GM19025 (cell line): ENCODE data around the gene OBSCN.

Experiments used
- ATAC-seq: cut with Tn5 transposase; IDR thresholded peaks from one replicate; pipeline ENCODE4 v1.9.1; 2021; ENCODE audit warnings: mild to moderate bottlenecking, low read depth, moderate library complexity; ENCODE audit not compliant: unreplicated experiment

OBSCN gene, protein sequence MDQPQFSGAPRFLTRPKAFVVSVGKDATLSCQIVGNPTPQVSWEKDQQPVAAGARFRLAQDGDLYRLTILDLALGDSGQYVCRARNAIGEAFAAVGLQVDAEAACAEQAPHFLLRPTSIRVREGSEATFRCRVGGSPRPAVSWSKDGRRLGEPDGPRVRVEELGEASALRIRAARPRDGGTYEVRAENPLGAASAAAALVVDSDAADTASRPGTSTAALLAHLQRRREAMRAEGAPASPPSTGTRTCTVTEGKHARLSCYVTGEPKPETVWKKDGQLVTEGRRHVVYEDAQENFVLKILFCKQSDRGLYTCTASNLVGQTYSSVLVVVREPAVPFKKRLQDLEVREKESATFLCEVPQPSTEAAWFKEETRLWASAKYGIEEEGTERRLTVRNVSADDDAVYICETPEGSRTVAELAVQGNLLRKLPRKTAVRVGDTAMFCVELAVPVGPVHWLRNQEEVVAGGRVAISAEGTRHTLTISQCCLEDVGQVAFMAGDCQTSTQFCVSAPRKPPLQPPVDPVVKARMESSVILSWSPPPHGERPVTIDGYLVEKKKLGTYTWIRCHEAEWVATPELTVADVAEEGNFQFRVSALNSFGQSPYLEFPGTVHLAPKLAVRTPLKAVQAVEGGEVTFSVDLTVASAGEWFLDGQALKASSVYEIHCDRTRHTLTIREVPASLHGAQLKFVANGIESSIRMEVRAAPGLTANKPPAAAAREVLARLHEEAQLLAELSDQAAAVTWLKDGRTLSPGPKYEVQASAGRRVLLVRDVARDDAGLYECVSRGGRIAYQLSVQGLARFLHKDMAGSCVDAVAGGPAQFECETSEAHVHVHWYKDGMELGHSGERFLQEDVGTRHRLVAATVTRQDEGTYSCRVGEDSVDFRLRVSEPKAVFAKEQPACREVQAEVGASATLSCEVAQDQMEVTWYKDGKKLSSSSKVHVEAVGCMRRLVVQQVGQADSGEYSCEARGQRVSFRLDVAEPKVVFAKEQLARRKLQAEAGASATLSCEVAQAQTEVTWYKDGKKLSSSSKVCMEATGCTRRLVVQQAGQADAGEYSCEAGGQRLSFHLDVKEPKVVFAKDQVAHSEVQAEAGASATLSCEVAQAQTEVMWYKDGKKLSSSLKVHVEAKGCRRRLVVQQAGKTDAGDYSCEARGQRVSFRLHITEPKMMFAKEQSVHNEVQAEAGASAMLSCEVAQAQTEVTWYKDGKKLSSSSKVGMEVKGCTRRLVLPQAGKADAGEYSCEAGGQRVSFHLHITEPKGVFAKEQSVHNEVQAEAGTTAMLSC (N-terminal part only)

DNA sequence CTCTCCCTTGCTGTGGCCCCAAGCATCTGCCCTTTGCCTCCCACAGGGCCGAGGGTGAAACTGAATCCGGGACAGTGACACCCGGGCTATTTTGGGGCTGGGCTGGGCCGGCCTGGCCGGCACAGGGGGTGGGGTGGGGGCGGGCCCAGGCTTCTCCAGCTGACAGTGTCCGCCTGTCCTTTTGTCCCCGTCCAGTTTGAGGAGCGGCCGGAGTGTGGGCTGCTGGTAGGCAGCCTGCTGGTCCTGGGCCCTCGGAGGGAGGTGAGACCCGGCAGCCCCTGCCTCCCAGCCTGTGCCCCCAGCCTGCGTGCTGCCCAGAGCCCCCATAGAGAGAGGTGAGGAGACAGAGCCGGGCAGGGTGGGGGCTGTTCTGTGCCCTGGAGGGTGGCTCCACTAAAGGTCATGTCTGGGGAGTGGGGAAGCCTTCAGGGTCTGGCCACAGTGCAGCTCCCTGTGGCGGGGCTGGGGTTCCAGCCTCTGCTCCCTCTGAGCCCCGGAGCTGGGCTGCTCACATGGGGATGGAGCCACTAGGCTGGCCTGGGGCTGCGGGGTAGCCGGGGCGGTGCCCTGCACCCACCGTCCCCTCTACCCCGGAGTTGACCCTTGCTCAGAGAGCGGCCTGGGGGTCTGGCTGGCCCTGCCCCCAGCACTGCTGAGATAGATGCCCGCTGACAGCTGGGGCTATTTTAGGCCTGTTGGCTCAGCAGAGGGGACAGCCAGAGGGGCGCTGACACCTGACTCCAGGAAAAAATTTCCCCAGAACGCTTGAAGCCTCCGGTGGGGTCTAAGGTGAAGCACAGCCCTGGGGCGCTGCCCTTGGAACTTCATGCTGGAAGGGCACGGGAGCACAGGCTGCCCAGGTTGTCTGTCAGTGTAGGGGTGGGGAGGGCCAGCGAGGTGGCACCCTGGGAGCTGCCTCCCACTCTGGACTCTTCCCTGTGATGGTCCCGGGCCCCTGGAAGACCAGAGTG, at the start of gene OBSCN:
Gene OBSCN (plus strand): TSS at position 194 of the 971 bp plus-strand sequence. CDS start 3,740 bp downstream, outside the sequence.
- no peak for ATAC-seq

DNA sequence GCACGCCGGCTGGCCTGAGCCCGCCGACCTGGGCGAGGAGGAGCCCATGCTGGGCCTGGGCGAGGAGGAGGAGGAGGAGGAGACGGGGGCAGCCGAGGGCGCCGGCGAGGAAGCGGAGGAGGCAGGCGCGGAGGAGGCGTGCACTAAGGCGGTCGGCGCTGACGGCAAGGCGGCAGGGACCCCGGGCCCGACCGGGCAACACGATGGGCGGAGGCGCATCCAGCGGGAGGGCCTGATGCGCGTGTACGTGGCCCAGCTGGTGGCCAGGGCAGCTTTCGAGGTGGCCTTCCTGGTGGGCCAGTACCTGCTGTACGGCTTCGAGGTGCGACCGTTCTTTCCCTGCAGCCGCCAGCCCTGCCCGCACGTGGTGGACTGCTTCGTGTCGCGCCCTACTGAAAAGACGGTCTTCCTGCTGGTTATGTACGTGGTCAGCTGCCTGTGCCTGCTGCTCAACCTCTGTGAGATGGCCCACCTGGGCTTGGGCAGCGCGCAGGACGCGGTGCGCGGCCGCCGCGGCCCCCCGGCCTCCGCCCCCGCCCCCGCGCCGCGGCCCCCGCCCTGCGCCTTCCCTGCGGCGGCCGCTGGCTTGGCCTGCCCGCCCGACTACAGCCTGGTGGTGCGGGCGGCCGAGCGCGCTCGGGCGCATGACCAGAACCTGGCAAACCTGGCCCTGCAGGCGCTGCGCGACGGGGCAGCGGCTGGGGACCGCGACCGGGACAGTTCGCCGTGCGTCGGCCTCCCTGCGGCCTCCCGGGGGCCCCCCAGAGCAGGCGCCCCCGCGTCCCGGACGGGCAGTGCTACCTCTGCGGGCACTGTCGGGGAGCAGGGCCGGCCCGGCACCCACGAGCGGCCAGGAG, 49.5 kb upstream of the OBSCN start:
- ATAC-seq = no peak

DNA sequence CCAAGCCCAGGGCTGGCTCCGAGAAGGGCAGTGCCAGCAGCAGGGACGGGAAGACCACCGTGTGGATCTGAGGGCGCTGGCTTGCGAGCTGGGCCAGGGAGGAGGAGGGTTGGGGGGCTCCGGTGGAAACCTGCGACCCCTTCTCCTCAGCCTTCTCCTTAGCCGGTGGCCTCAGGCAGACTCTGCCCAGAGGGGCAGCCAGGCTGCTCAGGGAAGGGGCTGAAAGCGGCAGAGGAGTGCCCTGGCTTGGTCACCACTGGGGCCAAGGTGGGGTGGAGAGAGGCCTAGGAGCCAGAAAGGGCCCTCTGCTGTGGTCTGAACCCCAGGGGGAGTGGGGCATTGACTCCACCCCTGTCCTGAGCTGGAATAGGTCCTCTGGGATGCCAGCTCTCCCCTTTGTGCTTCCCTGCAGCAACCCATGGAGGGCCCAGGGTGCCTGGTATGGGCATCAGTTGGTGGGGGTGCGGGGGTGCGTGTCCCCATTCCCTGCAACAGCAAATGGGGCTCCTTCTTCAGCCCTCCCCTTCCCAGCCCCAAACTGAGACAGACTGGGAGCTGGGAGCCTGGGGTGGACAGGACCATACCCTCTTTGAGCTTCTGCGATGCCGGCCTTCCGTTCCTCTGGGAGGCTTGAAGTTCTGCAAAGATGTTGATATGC, 48.7 kb upstream of the OBSCN start:
- ATAC-seq = no peak

DNA sequence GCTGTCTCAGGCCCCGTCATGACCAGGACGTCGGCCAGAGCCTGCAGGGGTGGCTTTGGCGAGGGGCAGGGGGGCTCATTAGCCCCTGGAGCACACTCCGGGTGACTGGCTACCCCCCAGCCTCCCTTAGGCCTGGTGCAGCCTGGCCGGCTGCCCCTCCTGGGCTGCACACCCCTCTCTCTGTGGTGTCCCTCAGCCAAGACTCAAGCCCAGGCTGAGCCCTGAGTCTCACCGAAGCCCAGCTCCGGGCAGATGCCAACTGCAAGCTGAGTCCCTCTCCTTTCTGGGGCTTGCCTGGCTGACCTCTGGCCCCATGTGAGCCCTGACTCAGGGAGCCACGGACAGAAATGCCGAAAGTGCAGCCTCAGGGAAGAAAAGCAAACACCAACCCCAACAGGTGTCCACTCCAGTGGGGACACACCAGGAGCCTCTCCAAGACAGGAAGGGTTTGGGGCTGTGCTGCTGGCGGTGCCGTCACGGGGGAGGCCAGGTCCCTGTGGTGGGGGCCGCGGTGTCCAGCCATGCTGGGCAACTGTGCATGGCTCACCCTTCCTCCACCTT, 47.6 kb upstream of the OBSCN start:
- no peak for ATAC-seq

DNA sequence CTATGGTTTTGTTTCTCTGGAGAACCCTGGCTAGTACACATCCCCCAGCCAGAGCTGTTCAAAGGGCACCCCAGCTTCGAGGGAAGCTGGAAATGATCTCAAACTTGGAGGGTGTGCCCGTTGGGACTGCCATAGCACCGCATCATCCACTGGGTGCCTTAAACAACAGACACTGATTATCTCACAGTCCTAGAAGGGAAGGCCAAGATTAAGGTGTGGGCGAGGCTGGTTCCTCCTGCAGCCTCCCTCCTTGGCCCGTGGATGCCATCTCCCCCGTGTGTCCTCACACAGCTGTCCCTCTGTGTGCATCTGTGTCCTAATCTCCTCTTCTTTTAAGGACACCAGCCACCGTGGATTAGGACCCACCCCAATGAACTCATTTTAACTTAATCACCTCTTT, 46.5 kb upstream of the OBSCN start:
- no peak for ATAC-seq

DNA sequence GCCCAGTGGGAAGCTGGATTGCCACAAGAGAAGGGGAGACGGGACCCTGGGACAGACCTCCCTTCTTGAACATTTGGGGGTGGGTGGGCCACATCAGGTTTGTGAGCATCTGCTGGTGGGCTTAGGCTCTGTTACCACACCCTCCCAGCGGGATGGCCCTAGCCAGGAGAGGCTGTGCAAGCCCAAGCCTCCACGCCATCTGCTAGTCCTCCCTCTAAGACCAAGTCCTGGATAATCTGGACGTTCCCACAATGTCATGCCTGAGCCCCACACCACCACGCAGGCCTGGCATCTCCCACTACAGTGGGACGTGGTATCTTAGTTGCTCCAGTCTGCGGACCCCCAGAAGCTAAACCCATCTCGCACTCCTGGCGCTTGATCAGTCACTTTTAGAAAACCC, 46.0 kb upstream of the OBSCN start:
- no peak for ATAC-seq

DNA sequence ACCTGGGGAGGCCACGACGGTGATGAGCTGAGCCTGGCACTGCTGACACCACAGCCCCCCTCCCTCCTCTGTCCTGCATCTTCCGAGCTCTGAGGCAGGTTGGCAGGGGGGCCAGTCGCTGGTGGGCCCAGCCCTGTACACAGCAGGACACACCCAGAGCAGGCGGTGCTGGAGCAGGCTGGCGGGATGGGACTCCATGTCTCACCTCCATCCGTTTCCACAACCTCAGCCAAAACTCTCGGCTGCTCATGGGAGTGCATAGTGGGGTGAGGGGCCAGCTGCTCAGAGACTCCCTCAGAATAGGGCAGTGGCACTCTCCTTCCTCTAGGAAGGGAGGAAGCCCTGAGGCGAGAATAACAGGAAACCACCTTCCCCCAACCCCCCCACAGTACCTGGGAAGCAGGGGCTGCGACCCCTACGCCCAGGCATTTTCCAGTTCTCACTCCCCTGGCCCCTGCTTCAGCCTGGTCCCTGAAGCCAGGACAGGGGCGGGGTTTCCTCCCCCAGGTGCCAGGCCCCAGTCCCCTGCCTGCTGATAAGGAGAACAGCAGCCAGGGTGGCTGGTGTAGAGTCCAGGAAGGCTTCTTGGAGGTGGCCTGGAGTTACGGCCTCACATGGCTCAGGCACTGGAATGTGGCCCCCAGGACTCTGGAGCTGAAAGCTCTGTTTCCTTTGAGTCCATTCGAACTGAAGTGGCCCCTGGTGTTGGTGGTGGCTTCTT, 45.4 kb upstream of the OBSCN start:
- no peak for ATAC-seq

DNA sequence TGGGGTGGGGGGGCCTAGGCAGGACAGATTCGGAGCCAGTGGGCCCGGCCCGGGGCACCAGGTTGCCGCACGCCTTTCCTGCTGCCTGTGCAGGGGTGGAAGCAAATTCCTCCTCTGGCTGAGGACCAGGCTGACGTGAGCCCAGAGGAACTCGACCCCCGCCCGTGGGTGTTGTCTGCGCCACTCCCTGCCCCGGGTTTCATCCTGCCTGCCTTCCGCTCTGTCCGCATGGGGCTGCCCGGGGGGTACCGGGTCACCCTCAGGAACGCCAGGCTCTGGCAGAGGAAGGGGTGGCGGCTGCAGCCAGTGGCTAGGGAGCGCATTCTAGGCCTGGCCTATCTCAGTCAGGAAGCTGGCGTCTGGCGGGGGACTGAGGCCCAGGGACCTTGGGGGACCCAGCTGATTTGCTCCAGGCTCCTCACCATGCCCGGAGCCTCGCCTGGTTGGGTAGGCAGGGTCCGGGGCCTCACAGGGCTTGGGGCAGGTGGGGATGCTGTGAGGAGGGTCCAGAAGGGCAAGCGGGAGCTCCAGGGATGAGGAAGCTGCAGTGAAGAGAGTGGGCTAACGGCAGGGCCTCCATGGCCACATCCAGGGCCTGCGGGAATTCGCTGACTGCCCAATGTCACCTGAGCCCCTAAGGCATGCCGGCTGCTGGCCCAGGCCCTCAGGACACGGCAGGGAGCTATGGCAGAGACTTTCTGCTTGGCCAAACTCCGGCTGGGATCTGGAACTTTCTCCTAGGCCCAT, 44.7 kb upstream of the OBSCN start:
- ATAC-seq = no peak

DNA sequence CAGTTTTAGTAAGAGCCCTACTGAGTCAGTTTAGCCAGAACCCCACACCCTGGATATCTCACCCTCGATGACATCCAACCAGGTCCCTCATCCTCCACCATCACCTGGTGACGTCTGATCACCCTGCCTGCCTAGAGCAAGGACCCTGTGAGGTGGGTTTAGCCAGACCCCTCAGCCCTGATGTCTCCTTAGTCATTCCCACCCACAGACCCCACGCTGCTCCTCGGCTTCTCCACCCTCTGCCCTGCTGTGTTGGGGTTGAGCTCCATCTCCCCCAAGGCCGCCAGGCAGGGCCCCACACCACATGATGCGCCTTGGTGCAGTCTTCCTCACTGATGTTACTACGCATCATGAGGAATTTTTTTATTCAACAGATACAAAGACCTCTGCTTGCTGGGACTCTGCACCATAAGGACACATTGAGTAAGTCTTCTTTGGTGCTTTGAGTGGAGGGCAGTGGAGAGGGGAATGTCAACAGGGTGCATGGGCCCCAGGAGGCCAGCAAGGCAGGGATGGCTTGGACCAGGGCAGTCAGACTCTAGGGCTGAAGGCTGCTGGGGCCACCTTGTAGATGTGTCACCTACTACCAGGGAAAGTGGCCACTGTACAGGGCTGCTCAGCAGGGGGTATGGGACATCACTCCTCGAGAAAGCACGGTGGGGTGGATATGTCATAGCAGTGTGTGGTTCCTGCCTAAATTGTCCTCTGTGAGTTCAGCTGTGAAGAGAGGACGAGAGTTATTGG, 43.9 kb upstream of the OBSCN start:
- ATAC-seq = no peak

DNA sequence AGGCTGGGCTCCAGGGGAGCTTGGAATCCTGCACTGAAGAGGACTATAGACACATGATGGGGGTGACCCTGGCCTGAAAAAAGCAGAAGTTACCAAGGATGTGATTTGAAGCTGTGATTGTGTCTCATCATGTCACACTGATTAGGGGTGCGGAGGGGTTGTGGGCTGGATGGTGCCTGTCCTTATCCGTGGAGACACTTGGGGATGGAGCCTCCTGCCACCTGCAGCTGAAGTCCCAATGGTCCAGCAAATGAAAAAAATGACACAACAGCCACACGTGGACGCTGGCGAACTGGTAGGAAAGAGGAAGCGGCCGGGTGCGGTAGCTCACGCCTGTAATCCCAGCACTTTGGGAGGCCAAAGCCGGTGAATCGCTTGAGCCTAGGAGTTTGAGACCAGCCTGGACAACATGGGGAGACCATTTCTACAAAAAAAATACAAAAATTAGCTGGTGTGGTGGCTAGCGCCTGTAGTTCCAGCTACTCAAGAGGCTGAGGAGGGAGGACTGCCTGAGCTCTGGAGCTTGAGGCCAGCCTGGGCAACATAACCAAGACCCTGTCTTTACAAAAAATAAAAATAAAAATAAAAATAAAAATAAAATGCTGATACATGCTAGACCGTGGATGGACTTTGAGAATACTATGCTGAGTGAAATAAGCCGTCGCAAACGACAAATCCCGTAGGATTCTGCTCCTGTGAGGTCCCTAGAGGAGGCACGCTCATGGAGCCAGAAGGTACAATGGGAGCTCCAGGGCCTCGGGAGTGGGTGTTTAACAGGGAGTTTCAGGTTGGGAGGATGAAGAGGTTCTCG, 43.1 kb upstream of the OBSCN start:
- peak; percentile 0 for ATAC-seq

DNA sequence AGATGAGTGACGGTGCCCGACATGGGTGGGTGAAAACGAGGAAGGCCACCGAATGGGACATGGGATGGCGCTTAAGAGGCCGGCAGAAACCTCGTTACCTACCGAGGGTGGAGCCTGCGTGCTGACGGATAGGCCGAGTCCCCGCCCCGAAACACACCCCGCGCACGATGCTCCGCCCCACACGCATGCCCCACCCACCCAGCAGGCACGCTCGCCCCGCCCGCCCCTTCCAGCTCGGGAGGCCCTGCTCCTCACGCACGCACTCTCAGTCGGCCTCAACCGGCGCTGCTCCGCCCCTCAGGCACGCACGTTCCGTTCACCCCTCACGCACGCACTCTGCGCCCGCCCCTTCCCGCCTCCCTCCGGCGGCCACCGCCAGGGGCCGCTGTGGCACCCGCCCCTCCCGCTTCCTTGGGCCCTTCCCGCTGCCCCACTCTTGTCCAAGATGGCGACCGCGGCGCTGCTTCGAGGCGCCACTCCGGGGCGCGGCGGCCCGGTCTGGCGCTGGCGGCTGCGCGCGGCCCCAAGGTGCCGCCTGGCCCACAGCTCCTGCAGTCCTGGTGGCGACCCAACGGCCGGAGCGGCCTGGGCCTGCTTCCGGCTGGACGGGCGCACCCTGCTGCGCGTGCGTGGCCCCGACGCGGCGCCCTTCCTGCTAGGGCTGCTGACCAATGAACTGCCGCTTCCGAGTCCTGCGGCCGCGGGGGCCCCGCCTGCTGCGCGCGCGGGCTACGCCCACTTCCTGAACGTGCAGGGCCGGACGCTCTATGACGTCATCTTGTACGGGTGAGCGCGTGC, 42.3 kb upstream of the OBSCN start, which contains the start of gene IBA57:
Gene IBA57 (plus strand): TSS at position 433 of the 798 bp plus-strand sequence. CDS start 13 bp downstream, at position 446.
- peak; percentile 78 for ATAC-seq

DNA sequence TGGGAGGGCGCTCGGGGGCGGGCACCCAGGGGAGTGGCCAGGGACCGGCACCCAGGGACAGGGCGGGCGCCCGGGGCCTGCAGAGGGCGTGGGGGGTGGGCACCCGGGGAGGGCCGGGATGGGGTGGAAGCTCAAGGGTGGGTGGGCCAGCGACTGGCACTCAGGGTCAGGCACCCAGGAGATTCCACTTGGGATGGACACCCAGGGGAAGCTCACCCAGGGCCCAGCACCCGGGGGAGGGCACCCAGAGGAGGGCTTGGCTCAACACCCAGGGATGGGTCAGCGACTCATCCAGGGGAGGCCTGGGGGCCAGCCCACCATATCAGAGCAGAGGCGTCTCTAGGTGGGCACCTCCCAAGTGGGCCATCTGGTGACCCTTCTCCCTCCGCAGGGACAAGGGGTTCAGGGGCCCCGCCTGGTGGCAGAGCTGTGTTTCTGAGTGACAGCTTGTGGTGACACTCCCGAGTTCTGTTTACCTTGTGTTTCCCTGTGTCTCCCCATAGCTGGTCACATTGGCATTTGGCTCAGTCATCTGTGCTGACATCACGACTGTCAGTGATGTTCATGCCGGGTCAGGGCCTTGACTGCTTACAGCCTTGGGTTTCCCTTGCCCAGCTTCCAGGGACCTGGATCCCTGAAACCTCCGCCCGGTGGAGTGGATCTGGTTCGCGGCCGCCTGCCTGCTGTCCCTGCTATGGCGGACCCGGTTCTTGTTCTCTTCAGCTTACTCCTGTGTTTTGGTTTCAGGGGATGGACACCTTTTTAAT, 41.5 kb upstream of the OBSCN start:
- peak; percentile 4 for ATAC-seq

DNA sequence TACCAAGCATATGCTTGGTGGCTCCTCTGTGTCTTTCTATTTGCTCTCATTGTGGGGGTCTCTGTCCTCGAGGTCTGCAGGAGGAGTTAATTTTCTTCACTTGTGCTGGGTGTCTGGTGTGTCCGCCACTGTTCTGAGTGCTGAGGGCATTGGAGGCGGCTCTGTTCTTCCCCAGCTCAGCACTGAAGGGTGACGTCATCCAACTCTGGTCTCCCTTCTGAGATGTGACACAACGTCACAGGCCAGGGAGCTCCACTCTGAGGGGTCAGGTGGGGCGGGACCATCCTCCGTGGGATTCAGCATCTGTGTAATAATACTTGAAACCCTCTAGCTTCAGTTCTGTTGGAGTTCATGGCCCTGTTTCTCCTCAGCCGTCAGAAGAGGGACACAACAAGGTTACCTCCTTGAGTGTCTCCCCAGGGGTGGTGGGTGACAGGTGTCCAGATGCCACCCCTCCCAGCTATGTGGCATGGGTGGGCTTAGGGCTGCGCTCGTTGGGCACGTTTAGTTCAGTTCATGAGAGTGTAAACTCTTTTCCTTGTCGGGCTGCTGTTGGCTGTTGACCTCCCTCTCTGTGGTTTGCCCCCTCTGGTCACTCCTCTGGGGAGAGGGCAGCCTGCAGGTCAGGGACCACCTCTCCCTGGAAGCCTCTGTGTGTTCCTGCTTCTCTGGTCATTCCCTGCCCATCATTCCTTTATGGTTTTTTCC, 39.1 kb upstream of the OBSCN start:
- no peak for ATAC-seq
